K562 (cell line): Measurements from ENCODE around the gene CCDC50.

Experiments
- CEBPB ChIP-seq: fragments of 450-650 bp; IDR thresholded peaks from 2 replicates; pipeline ENCODE4 v1.6.1; 2016; ENCODE audit warnings: missing genetic modification characterization, missing compliant biosample characterization
- CTCF ChIP-seq, 3 experiments: IDR thresholded peaks in 2 of 3; conservative IDR thresholded peaks in 1 of 3; 2 replicates each; pipeline ENCODE4 v1.5.1; 2011 to 2012; ENCODE audit warnings: low read length in 3 of 3, mild to moderate bottlenecking in 3 of 3, control low read depth in 2 of 3, improper control_type of control experiment in 1 of 3, inconsistent platforms in 1 of 3, low read depth in 1 of 3, mixed read lengths in 1 of 3, moderate library complexity in 1 of 3; ENCODE audit not compliant: insufficient read depth in 2 of 3
- GTF3C2 ChIP-seq: IDR thresholded peaks from 3 replicates; pipeline ENCODE4 v1.6.1; 2011; ENCODE audit warnings: borderline replicate concordance, mild to moderate bottlenecking, moderate library complexity; ENCODE audit not compliant: insufficient read length; ENCODE audit errors: extremely low read depth
- HCFC1 ChIP-seq: IDR thresholded peaks from 2 replicates; pipeline ENCODE4 v1.6.1; 2012; ENCODE audit warnings: low read depth, low read length, improper control_type of control experiment
- JUN ChIP-seq, 2 experiments: sonication (generic) in 1 of 2; formaldehyde crosslinking in 1 of 2; IDR thresholded peaks; 2 replicates each; pipeline versions ENCODE4 v1.6.1 to v1.8.0; 2012 to 2022; ENCODE audit warnings: borderline replicate concordance in 2 of 2, mild to moderate bottlenecking in 2 of 2, improper control_type of control experiment in 1 of 2, low read depth in 1 of 2, low read length in 1 of 2, missing genetic modification reagents in 1 of 2
- MXI1 ChIP-seq: IDR thresholded peaks from 2 replicates; pipeline ENCODE4 v1.6.1; 2011; ENCODE audit warnings: low read depth, mild to moderate bottlenecking, improper control_type of control experiment, low read length
- RFX5 ChIP-seq: IDR thresholded peaks from 2 replicates; pipeline ENCODE4 v1.6.1; 2011; ENCODE audit warnings: low read depth, mild to moderate bottlenecking, improper control_type of control experiment, low read length
- RNF219 ChIP-seq: fragments of 250-450 bp; sonication (Bioruptor Pico); IDR thresholded peaks from 2 replicates; pipeline ENCODE4 v1.5.0; 2022; ENCODE audit warnings: mild to moderate bottlenecking
- TCF7L2 ChIP-seq: fragments of 150-350 bp; IDR thresholded peaks from 2 replicates; pipeline ENCODE4 v1.6.1; 2016; ENCODE audit warnings: low read depth, mild to moderate bottlenecking, low read length, moderate library complexity
- THAP7 ChIP-seq: fragments of 250-450 bp; sonication (Bioruptor Pico); IDR thresholded peaks from 2 replicates; pipeline ENCODE4 v1.5.0; 2021
- ZNF24 ChIP-seq: fragments of 450-650 bp; IDR thresholded peaks from 2 replicates; pipeline ENCODE4 v1.6.1; 2016

GRCh38 chr3:191362037-191362436, 32.8 kb downstream of the CCDC50 start:
- TF ChIP-seq HCFC1: no peak
- no peak for TF ChIP-seq RFX5
- no peak for TF ChIP-seq RNF219 (CRISPR knock-in tag)
- no peak for TF ChIP-seq ZNF24
- no peak for TF ChIP-seq MXI1
- TF ChIP-seq CEBPB: no peak
- no peak for TF ChIP-seq THAP7
- TF ChIP-seq GTF3C2: no peak
- TF ChIP-seq CTCF (IDR thresholded peaks at IDR 0.05 in 2 of 3, conservative IDR thresholded peaks at IDR 0.05 in 1 of 3; ENCODE audit: insufficient read depth in 2 of 3, low read depth in 1 of 3, low read length in 3 of 3): no peak
- no peak for TF ChIP-seq TCF7L2
- no peak for TF ChIP-seq JUN (IDR thresholded peaks at IDR 0.05; ENCODE audit: borderline replicate concordance, low read depth, low read length)
- no peak for TF ChIP-seq JUN (CRISPR knock-in tag; IDR thresholded peaks at IDR 0.05; ENCODE audit: borderline replicate concordance)
